Kidney (tissue), 14 donors: ENCODE data around the gene TRAK1. TPM values are rescaled to one million over a fixed set of nuclear protein-coding genes. Genes with fewer than 3 reads are reported as not detected.
A peak's percentile ranks its signal among the peaks of the same experiment; 100 is the strongest.

Experiments
- DNase-seq, 5 donors: peaks; one replicate each; pipeline ENCODE4 v3.0.0-alpha.2; 2013 to 2020
- FAIRE-seq: peaks from 2 replicates; lab custom pipeline; 2012; peaks lifted over from hg19 to GRCh38; lab: Jason Lieb, UNC
- H3K27ac ChIP-seq, 2 donors: one replicate each; pipeline ENCODE4 v1.7.0; 2013; ENCODE audit warnings: low read depth in 2 of 2, low read length in 2 of 2, inconsistent platforms in 1 of 2
- H3K27me3 ChIP-seq: one replicate; pipeline ENCODE4 v1.7.1; 2013; ENCODE audit warnings: low read length, inconsistent platforms; ENCODE audit not compliant: control insufficient read depth, insufficient read depth
- H3K36me3 ChIP-seq, 3 donors: one replicate each; pipeline versions ENCODE4 v1.7.0 to v1.7.1; 2013; ENCODE audit warnings: low read length in 3 of 3, control low read depth in 1 of 3, inconsistent platforms in 1 of 3; ENCODE audit not compliant: insufficient read depth in 3 of 3, control insufficient read depth in 2 of 3
- H3K4me1 ChIP-seq, 3 donors: one replicate each; pipeline versions ENCODE4 v1.7.0 to v1.7.1; 2013; ENCODE audit warnings: low read length in 3 of 3, inconsistent platforms in 1 of 3, low read depth in 1 of 3; ENCODE audit not compliant: control insufficient read depth in 2 of 3, insufficient read depth in 2 of 3
- H3K4me3 ChIP-seq, 3 donors: one replicate each; pipeline versions ENCODE4 v1.7.0 to v1.8.1; 2013; ENCODE audit warnings: low read length in 3 of 3, control low read depth in 1 of 3, inconsistent platforms in 1 of 3
- H3K9ac ChIP-seq, 3 donors: one replicate each; pipeline versions ENCODE4 v1.7.0 to v1.7.1; 2013; ENCODE audit warnings: low read length in 3 of 3, control low read depth in 1 of 3, inconsistent platforms in 1 of 3
- H3K9me3 ChIP-seq, 3 donors: one replicate each; pipeline versions ENCODE4 v1.7.0 to v1.7.1; 2013; ENCODE audit warnings: low read length in 3 of 3, control low read depth in 1 of 3, inconsistent platforms in 1 of 3; ENCODE audit not compliant: control insufficient read depth in 2 of 3, insufficient read depth in 1 of 3
- intact Hi-C: fragments of 100-400 bp; cut with DNase I; formaldehyde crosslinking; loops from one replicate; pipeline ENCODE4 v1.11.1; 2022
- polyA plus RNA-seq: library from polyadenylated mRNA; stranded (reverse); fragments of 350-450 nt; fragmentation: Illumina TruSeq; extraction: RNeasy Lipid Tissue Mini Kit (QIAGEN cat#74804); gene quantifications from one replicate; pipeline ENCODE4 v1.2.3, GENCODE V29; 2014; ENCODE audit warnings: low read depth, low replicate concordance; ENCODE audit not compliant: insufficient read depth
- total RNA-seq: library from RNA; stranded (reverse); fragmentation: NEBNext Ultra II Directional; extraction: Animal tissue kit (Norgen Biotek cat#: 25700); gene quantifications from one replicate; pipeline ENCODE4 v1.2.1, GENCODE V29; 2021
- TF ChIP-seq, protein P1 (sequence below): IDR thresholded peaks from 3 replicates; pipeline ENCODE4 v1.5.1; 2012; ENCODE audit warnings: mild to moderate bottlenecking, moderate library complexity, borderline replicate concordance; ENCODE audit not compliant: insufficient read depth; ENCODE audit errors: extremely low read depth
- donor health status: control.
- donor health status: control.
- donor health status: control.
- donor health status: control.
- donor health status: control.
- donor health status: DM: yes; HTN: yes; CAD: no.
- donor health status: Normal renal cell carcinoma (clear cell type).

Gene TRAK1
- total and polyA plus RNA-seq, 2 donors from 2014 or later = 16.2 to 41.0 TPM

DNA sequence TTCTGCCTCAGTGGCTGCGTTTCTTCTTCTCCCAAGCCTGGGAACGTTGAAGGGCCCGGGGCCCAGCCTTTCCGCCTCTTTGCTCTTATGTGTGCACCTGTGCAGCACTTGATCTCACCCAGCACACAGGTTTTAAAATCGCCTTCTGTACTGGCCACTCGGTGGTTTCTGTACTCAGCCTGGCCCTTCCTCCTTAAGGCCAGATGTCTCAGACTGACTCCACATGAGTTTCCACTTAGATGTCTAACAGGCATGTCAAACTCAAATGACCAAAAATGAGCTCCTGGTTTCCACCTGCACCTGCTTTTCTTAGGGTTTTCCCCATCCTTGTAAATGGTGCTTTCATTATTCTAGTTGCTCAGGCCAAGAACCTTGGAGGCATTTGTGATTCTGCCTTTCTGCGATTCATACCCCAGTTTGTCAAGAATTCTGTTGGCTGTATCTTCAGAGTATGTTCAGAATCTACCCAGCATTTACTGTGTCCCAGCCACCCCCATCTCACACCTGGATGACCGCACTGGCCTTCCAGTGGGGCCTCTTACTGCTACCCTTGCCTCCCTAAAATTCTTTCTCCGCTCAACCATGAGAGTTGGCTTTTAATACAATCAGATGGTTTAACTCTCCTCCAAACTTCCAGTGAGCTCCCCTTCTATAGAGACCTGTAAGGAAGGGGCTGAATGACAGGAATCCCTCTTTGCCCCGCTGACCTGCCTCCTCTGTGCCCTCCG is 2.2 kb upstream of the TRAK1 start:
- Histone ChIP-seq H3K27me3 (no peaks in the 10 kb centered on the region), H3K4me3 (no peak overlapping the region), H3K4me1 (peaks cover 0 to 10% (median 8%) of the 10 kb centered on the region in 3 donors), H3K9me3 (no peaks in the 10 kb centered on the region), H3K9ac (no peak overlapping the region), H3K27ac (no peak overlapping the region), H3K36me3 (peaks cover 2 to 9% (median 6%) of the 10 kb centered on the region in 3 donors)
- FAIRE-seq = no peak
- DNase-seq = peak in 1 of 5 donors; percentile 69
- TF ChIP-seq, protein P1, sequence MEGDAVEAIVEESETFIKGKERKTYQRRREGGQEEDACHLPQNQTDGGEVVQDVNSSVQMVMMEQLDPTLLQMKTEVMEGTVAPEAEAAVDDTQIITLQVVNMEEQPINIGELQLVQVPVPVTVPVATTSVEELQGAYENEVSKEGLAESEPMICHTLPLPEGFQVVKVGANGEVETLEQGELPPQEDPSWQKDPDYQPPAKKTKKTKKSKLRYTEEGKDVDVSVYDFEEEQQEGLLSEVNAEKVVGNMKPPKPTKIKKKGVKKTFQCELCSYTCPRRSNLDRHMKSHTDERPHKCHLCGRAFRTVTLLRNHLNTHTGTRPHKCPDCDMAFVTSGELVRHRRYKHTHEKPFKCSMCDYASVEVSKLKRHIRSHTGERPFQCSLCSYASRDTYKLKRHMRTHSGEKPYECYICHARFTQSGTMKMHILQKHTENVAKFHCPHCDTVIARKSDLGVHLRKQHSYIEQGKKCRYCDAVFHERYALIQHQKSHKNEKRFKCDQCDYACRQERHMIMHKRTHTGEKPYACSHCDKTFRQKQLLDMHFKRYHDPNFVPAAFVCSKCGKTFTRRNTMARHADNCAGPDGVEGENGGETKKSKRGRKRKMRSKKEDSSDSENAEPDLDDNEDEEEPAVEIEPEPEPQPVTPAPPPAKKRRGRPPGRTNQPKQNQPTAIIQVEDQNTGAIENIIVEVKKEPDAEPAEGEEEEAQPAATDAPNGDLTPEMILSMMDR = no peak
- intact Hi-C loops = no loop called here

- Histone ChIP-seq H3K9me3 (no peaks in the 10 kb centered on the region), H3K27me3 (no peaks in the 10 kb centered on the region), H3K36me3 (peaks cover 2 to 9% (median 6%) of the 10 kb centered on the region in 3 donors), H3K27ac (peak overlapping the region in 1 of 2 donors; percentile 44), H3K4me1 (peaks cover 0 to 12% (median 8%) of the 10 kb centered on the region in 3 donors), H3K9ac (peak overlapping the region in 1 of 3 donors; percentile 36), H3K4me3 (peak overlapping the region in 1 of 3 donors; percentile 23)
- intact Hi-C loops = loop anchor here (10.0 kb wide), 1 partner anchor 197 kb away; no protein-coding TSS in a partner anchor
- no peak for DNase-seq
- TF ChIP-seq, protein P1 = no peak
- no peak for FAIRE-seq
Observed at GRCh38 chr3:42092006-42092405, 849 bp downstream of the TRAK1 start.

GRCh38 chr3:42094128-42094527 is 3.0 kb downstream of the TRAK1 start:
- no peak overlapping the region for H3K9ac ChIP-seq

More at GRCh38 chr3:42094128-42094527, 3.0 kb downstream of the TRAK1 start:
- Histone ChIP-seq H3K9me3 (no peaks in the 10 kb centered on the region), H3K27ac (no peak overlapping the region), H3K4me1 (peaks cover 4 to 28% (median 20%) of the 10 kb centered on the region in 3 donors), H3K4me3 (no peak overlapping the region), H3K36me3 (peaks cover 0 to 2% (median 0%) of the 10 kb centered on the region in 3 donors), H3K27me3 (no peaks in the 10 kb centered on the region)
- TF ChIP-seq, protein P1 = no peak
- FAIRE-seq = no peak
- DNase-seq = peak in 1 of 5 donors; percentile 32
- intact Hi-C loops = loop anchor here (10.0 kb wide), 1 partner anchor 199 kb away; no protein-coding TSS in a partner anchor
